Activated T-cell treated with anti-CD3 and anti-CD28 coated beads, Interleukin-2, amount 50 U/mL, for 24 hours (primary cell): ENCODE measurements around the gene BCL11B.
A peak's percentile ranks its signal among the peaks of the same experiment; 100 is the strongest.

Experiments
- DNase-seq: peaks from one replicate; pipeline ENCODE4 v3.0.0-alpha.2; 2020
- H3K27ac Mint-ChIP-seq: 2 replicates; pipeline ENCODE4 v1.8.0; 2020; ENCODE audit warnings: mild to moderate bottlenecking, mixed read lengths
- H3K27me3 Mint-ChIP-seq: 2 replicates; pipeline ENCODE4 v1.8.0; 2020; ENCODE audit warnings: mixed read lengths
- H3K36me3 Mint-ChIP-seq: 2 replicates; pipeline ENCODE4 v1.8.0; 2020; ENCODE audit warnings: low read depth, mixed read lengths
- H3K4me1 Mint-ChIP-seq: 2 replicates; pipeline ENCODE4 v1.8.0; 2020; ENCODE audit warnings: low read depth, mixed read lengths
- H3K4me3 Mint-ChIP-seq: 2 replicates; pipeline ENCODE4 v1.8.0; 2020; ENCODE audit warnings: mild to moderate bottlenecking, moderate library complexity, mixed read lengths
- H3K9me3 Mint-ChIP-seq: 2 replicates; pipeline ENCODE4 v1.8.0; 2020; ENCODE audit warnings: mixed read lengths

BCL11B gene

DNA sequence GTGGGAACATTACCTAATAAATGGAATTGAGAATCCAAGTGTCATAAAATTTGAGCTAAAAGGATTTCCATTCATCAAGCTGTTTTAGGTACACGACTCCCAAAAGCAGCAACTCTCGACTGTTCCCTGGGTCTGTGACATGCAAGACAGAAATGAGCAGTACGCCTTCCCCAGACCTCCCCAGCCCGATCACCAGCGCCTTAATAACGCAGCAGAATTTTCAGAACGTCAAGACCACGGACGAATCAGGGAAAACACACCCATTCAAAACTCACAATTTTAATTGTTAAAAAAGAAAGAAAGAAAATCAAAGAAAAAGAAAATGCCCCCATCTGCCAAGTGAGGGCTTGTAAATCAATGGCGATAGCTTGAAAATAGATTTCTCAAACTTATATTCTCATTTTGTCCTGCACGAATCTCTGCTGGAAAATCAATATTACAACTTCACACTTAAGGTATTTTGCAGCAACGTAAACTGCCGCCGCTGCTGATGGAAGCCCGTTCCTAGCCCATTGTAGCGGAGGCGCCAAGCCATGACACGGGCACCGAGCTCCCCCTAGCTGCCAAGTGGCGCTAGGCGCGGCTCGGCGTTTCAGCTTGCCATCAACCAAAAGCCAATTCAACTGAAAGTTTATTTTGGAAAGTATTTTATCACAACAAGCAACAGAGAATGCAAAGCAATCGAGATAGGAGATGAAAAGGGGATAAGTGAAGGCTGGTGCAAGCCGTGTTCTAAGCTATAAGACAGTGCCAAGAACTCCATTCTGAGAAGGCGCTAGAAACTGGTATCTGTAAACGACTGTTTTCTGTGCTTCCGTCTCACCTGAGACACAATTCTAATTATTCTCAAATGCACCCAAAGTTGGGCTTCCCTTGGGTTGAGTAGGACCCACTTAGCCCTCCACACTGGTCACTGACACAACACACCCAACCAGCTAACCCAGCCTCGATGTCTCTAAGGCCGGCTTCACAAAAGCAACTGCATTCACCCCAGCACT, 5.5 kb downstream of the BCL11B start:
- H3K4me3 Mint-ChIP-seq = peak overlapping the region; percentile 99
- DNase-seq = peak; percentile 92
- peaks cover 83% of the 10 kb centered on the region for H3K36me3 Mint-ChIP-seq
- no peaks in the 10 kb centered on the region for H3K27me3 Mint-ChIP-seq
- H3K9me3 Mint-ChIP-seq = no peaks in the 10 kb centered on the region
- peaks cover 65% of the 10 kb centered on the region for H3K4me1 Mint-ChIP-seq
- H3K27ac Mint-ChIP-seq = peak overlapping the region; percentile 100

DNA sequence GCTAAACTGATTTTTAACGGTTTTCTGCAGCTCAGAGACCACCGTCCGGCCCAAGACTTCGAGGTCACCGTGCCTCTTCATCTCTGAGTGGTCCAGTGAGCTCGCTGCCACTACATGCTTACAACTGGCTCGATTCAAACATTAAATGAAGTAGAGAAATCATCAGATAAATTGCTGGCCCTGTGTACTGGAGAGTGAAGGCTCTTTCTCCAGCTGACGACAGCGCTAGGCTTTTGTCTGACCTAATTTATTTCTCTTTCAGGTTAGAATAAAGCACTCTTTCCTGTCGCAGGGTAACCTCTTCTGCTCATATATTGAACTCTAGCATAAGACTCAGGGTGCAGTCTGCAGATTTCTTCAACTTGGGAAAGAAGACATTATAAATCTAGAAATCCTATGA, 6.4 kb downstream of the BCL11B start:
- Mint-ChIP-seq H3K36me3 (peaks cover 88% of the 10 kb centered on the region), H3K4me3 (peak overlapping the region; percentile 99), H3K27me3 (no peaks in the 10 kb centered on the region), H3K9me3 (no peaks in the 10 kb centered on the region), H3K4me1 (peaks cover 74% of the 10 kb centered on the region), H3K27ac (peak overlapping the region; percentile 100)
- no peak for DNase-seq

DNA sequence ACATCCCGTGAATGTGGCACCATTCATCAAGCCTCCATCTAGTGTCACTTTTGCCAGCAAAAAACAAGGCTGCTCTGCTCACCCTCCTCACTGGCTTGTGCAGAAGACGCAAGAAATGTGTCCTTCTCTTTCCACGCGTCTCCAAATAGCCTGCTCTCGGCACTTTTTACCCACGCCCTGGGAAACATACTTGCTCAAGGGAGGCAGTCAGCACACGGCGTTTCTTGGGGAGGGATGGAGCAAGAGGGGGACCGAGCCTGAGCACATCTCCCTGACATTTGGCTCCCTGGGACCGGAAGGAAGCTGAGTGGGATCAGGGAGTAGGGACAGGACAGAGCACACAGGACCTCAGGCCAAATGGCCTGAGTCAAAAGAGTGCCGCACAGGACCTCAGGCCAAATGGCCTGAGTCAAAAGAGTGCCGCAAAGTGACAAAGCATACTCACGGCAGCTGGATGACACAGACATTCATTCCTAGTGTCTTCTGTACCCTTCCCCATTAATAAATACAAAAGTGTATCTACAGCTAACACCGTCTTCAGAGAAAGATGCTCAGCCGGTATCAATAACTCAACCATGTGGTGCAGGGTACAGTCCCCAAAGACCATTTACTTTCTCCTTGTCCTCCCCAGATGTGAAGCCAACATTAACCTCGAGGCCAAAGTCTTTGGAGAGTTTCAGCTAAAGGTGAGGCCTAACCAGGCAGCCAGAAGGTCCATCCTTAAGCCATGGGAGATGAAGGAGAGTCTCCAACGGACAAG, 7.1 kb downstream of the BCL11B start:
- Mint-ChIP-seq H3K4me1 (peaks cover 81% of the 10 kb centered on the region), H3K9me3 (no peaks in the 10 kb centered on the region), H3K27me3 (no peaks in the 10 kb centered on the region), H3K4me3 (peak overlapping the region; percentile 99), H3K36me3 (peaks cover 88% of the 10 kb centered on the region), H3K27ac (peak overlapping the region; percentile 100)
- peak; percentile 57 for DNase-seq

DNA sequence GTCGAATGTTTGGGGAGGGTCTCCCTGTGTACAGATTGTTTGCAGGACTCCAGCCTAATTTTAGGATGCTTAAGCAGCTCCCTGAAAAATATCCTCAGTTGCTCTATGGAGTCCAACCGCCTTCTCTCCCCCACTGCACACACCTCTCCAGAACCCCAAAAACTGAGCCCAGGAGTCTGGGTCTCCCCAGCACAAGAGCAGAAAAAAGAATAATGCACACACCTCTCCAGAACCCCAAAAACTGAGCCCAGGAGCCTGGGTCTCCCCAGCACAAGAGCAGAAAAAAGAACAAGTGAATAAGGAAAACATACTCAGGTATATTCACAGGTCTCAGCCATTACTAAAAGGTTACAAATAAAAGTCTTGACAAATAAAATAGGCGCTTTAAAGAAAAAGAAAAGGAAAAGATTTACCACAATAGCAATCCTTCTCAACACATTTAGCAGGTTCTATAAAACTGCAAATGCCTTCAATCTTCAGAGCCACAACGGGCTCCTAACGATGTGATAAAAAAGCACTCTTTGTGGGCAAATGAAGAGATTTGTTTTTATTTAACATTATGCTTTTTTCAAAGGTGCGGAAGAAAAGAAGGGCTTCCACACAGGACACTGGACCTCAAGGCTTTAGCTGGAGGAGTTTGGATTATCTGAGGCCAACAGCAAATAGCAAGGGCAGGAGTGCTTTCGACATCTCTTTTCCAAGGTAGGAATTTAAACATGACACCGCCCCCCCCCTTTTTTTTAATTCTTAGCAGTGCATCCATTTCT, 8.2 kb downstream of the BCL11B start:
- peaks cover 92% of the 10 kb centered on the region for H3K4me1 Mint-ChIP-seq
- H3K9me3 Mint-ChIP-seq = no peaks in the 10 kb centered on the region
- H3K36me3 Mint-ChIP-seq = peaks cover 90% of the 10 kb centered on the region
- peak overlapping the region; percentile 99 for H3K4me3 Mint-ChIP-seq
- peak; percentile 39 for DNase-seq
- no peaks in the 10 kb centered on the region for H3K27me3 Mint-ChIP-seq
- H3K27ac Mint-ChIP-seq = peak overlapping the region; percentile 100

DNA sequence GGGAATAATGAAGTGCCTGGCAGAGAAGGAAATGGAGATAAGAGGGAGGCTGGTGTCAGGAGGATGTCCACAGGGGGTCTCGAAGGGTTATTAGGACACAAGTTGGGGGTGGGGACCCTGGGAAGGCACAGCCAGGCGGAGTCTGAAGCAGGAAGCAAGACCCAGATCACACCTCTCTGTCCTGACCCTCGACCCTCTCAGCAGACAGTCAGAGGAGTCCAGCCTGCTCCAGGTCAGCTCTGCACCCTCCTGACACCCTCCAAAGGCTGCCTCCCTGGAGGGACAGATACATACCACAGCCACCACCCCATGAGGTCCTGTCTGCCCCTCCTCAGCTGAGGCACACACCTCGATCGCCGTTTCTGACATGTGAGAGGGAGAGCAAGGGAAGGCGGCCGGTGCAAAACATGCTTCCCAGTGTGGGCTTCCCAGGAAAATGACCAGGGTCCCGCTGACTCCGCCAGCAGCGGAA, 9.0 kb downstream of the BCL11B start:
- Mint-ChIP-seq H3K27me3 (no peaks in the 10 kb centered on the region), H3K4me3 (peak overlapping the region; percentile 99), H3K4me1 (peaks cover 99% of the 10 kb centered on the region), H3K27ac (peak overlapping the region; percentile 100), H3K9me3 (no peaks in the 10 kb centered on the region), H3K36me3 (peaks cover 90% of the 10 kb centered on the region)
- peak; percentile 66 for DNase-seq

DNA sequence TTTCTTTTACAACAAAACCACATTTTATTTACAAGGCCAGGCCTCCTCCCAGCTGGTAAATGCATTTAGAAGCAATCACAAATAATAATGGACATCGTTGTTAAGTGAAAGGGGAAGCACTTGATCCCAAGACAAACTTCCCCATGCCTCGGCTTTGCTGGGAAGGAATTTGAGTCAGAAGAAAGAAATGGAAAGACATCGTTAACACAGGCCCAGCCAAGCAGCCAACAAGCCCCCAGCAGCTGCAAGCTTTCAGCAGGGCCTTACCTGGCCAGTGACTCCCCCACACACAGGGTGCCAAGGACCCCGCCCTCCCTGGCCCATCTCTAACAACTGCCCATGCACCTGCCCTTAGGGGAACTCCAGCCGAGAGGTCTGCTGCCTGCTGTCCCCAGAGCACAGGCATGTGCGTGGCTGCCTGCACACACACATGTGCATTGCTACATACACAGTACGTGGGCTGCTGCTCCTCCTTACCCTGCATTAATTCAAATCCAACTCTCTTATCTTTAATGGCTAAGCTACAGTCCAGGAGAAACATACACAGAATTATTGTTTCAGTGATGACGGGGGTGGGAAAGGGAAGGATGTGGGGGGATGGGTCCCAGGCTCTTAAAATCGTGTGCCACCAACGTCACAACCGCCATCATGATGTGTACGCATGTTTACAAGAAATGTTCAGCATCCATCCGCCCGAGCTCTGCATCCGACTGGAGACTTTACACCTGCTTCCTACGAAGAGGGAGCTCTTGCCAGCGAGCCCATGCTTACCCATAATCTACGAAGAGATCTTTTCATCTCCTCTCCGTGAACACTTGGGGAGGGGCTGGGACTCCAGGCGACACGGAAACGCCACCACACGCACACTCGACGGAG, 9.8 kb downstream of the BCL11B start:
- peaks cover 99% of the 10 kb centered on the region for H3K4me1 Mint-ChIP-seq
- no peaks in the 10 kb centered on the region for H3K9me3 Mint-ChIP-seq
- H3K27ac Mint-ChIP-seq = peak overlapping the region; percentile 100
- H3K4me3 Mint-ChIP-seq = peak overlapping the region; percentile 99
- DNase-seq = peak; percentile 76
- H3K27me3 Mint-ChIP-seq = no peaks in the 10 kb centered on the region
- H3K36me3 Mint-ChIP-seq = peaks cover 90% of the 10 kb centered on the region

DNA sequence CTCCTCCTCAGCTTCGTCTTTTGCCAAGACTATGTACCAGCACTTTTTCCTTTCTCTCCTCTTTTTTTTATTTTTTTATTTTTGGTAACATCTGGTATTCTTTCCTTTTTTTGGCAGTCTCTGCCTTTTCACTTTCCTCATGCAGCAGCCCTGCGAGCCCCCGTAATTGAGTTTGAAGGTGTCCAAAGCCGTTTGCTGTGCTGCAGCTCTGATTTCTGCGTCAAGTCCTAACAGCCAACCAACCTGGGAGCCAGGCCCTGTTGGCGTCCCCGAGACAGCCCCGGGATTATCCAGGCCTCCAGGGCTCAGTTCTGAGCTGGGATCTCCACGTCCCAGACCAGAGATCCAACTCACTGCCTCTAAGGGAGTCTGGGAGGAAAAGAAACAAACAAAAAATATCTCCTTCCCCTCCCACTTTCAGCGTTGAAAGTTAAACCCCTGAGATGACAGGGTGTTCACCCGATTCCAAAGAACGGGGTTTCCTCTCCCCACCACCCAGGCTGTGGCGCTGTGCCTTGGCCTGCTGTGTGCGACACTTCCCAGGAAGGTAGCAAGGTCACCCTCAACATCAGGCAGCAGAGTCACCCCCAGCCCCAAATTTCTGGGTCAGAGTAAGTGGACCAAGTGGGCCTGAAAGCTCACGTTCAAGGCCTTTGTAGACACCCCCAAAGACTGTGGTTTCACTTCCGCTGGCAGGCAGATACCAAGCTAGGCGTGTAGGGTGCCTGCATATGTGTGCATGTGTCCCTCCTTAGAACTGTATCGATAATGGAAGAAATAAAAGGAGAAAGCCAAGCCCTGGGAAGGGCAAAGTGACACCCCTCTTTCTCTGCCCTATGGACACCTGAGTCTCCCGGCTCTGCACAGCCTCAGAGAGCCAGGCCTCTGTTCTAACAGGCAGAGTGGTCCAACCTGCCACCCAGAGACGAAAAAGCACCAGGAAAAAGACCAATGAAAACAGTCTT, 11.1 kb downstream of the BCL11B start:
- Mint-ChIP-seq H3K27ac (peak overlapping the region; percentile 100), H3K4me3 (peak overlapping the region; percentile 99), H3K4me1 (peaks cover 100% of the 10 kb centered on the region), H3K36me3 (peaks cover 91% of the 10 kb centered on the region), H3K27me3 (no peaks in the 10 kb centered on the region), H3K9me3 (no peaks in the 10 kb centered on the region)
- DNase-seq = peak; percentile 77

DNA sequence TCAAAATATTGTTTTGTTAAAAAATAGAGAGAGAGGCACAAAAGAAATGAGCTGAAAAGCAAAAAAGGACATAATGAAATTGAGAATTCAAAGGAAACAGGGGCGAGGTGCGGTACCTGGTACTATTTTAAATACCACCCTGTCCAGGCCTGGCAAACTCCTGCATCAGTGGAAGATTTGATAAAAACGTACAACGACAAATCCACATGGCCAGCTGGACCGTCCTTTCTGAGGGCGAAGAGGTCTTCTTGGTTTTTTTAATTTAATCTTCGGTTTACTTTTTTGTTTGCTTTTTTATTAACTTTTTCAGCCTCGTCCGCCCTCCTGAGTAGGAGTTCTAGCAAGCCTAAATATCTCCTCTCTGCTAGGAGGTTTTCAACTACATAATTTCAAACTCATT, 11.9 kb downstream of the BCL11B start:
- Mint-ChIP-seq H3K27me3 (no peaks in the 10 kb centered on the region), H3K27ac (peak overlapping the region; percentile 100), H3K9me3 (no peaks in the 10 kb centered on the region), H3K36me3 (peaks cover 92% of the 10 kb centered on the region), H3K4me3 (peak overlapping the region; percentile 99), H3K4me1 (peaks cover 100% of the 10 kb centered on the region)
- DNase-seq = no peak

DNA sequence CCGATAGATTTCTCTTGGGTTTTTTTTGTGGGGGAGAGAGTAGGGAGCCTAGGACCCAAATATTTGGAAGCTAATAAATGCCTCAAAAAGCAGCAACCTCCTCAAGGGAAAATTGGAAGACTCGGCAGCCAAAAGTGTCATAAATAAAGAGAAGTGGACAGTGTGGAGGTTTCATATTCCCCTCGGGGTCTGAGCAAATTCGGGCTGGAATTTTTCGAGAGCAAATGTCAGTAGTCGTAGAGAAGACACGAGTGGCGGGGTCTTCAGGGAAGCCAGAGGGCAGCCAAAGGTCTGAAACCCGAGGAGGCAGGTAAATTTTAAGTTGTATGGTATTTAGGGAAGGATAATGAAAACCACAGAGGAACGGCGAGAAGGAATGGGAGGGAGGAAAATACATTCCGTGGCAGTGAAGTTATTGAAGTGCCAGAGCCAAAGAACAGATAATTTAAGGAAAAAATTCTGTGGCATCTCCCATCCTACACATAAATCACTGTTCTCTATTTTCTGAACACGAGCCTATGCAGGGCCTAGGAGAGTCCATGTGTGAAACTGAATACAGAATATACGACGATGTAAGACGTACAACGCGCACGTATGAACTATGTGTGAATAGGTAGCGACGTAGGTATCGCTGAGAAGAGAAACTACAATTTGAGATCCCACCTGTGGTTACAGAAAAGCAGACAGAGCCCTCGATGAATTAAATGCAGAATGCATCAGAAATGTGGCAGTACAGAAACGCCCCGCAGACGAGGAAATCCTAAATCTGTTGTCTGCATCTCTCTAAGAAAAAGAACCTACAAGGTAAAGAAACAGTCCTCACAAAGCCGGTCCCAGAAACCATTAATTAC, 12.9 kb downstream of the BCL11B start:
- peak; percentile 35 for DNase-seq
- peaks cover 99% of the 10 kb centered on the region for H3K4me1 Mint-ChIP-seq
- peaks cover 91% of the 10 kb centered on the region for H3K36me3 Mint-ChIP-seq
- H3K27ac Mint-ChIP-seq = peak overlapping the region; percentile 100
- no peaks in the 10 kb centered on the region for H3K27me3 Mint-ChIP-seq
- H3K9me3 Mint-ChIP-seq = no peaks in the 10 kb centered on the region
- peak overlapping the region; percentile 99 for H3K4me3 Mint-ChIP-seq

DNA sequence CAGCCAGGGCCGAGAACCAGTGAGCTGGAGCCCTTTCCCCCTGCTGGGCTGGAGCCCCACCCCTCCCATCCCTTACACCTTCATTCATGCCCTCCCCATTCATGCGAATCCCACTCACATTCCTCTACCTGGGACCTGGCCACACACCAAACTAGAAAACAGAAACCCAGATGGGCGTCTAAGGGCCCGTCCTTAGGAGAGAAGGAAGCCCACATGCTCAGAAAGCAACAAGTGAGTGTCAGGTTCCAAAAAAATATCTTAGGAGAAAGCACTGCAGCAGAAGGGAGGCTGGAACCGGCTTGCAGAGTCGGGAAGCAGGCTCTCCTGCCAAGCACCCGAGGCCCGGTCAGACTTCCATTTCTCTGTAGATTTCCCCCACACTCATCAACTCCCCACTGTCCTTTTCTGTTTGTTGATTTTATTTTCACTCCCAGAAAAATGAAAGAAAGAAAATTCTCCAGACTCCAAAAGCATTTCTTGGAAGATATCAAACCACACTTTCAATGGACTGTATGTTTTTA, 13.6 kb downstream of the BCL11B start:
- Mint-ChIP-seq H3K9me3 (no peaks in the 10 kb centered on the region), H3K27me3 (no peaks in the 10 kb centered on the region), H3K27ac (peak overlapping the region; percentile 100), H3K4me1 (peaks cover 99% of the 10 kb centered on the region), H3K4me3 (peak overlapping the region; percentile 99), H3K36me3 (peaks cover 92% of the 10 kb centered on the region)
- DNase-seq = no peak

DNA sequence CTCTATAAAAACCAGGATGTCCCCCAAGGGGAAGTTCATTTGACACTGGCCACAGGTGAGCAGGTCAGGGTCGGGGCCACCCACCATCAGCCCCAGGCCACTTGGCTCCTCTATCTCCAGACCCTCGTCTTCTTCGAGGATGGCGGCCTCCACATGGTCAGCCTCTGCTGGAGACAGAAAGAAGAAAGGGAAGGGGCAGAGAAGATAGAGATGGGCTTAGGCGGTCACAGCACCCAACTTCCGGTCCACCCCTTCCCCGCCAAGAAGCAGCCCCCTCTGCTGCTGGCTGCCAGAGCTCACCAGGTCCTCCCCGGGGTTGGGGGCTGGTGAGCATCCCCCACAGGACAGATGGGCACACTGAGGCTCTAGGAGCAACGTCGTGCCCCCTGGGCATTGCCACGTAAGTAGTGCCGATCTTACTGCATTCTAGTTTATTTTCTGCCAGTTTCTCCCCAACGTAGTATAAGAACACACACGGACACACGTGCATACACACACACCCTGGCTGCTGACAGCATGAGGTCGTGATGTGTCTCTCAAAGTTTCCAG, 14.2 kb downstream of the BCL11B start:
- H3K4me1 Mint-ChIP-seq = peaks cover 99% of the 10 kb centered on the region
- H3K27me3 Mint-ChIP-seq = no peaks in the 10 kb centered on the region
- peak overlapping the region; percentile 99 for H3K4me3 Mint-ChIP-seq
- H3K9me3 Mint-ChIP-seq = no peaks in the 10 kb centered on the region
- peak overlapping the region; percentile 100 for H3K27ac Mint-ChIP-seq
- H3K36me3 Mint-ChIP-seq = peaks cover 92% of the 10 kb centered on the region
- DNase-seq = peak; percentile 65
